Measurements from ENCODE around the gene MRTFA.

DNA sequence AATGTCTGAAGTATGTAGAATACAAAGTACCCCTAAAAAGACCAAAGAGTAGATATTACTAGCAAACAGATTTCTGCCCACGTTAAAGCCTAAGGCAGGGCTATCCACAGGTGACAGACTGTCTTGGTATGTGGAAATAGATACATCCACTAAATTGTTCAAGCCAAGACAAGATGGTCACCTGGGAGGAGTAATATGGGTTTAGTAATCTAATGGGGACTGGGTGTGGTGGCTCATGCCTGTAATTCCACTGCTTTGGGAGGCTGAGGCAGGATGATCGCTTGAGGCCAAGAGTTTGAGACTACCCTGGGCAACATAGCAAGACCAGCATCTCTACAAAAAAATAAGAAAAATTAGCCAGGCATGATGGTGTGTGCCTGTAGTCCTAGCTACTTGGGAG is 258.6 kb downstream of the MRTFA start:
- TF ChIP-seq, protein P1, sequence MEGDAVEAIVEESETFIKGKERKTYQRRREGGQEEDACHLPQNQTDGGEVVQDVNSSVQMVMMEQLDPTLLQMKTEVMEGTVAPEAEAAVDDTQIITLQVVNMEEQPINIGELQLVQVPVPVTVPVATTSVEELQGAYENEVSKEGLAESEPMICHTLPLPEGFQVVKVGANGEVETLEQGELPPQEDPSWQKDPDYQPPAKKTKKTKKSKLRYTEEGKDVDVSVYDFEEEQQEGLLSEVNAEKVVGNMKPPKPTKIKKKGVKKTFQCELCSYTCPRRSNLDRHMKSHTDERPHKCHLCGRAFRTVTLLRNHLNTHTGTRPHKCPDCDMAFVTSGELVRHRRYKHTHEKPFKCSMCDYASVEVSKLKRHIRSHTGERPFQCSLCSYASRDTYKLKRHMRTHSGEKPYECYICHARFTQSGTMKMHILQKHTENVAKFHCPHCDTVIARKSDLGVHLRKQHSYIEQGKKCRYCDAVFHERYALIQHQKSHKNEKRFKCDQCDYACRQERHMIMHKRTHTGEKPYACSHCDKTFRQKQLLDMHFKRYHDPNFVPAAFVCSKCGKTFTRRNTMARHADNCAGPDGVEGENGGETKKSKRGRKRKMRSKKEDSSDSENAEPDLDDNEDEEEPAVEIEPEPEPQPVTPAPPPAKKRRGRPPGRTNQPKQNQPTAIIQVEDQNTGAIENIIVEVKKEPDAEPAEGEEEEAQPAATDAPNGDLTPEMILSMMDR (IDR thresholded peaks at IDR 0.05) = no peak
- TF ChIP-seq POLR2A (IDR thresholded peaks at IDR 0.05) = no peak

Measured in right lobe of liver (tissue), 4 donors.